Activated T-cell treated with anti-CD3 and anti-CD28 coated beads for 48 hours (primary cell): ENCODE measurements around the gene SLC6A11.

Experiments used
- DNase-seq: peaks from one replicate; pipeline ENCODE4 v3.0.0-alpha.2; 2020; ENCODE audit warnings: low read depth

Gene SLC6A11

DNA sequence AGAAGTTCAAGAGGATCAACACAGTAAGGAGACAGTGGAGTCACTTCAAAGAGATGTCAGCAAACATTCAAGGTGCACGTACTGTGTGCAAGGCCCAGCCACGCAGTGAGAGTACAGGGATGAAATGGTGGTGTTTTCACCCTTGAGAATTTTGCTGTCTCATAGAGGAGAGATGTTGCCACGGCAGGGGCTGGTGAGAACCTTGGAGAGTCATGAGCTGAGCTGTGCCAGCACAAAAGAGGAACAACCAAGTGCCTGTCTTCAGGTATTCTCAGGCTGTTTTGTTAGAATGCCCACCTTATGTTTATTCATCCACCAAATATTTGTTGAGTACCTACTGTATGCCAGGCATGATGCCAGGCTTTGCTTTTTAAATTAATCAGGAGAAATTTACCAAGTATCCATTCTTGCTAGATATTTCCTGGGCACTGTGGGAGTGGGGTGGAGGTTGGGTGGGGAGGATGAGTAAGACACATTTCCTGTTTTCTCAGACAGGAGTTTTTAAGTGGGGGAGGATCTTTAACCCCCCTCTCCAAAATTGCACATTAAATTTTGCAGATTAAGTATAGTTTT is 72.6 kb downstream of the SLC6A11 start:
- DNase-seq: no peak

DNA sequence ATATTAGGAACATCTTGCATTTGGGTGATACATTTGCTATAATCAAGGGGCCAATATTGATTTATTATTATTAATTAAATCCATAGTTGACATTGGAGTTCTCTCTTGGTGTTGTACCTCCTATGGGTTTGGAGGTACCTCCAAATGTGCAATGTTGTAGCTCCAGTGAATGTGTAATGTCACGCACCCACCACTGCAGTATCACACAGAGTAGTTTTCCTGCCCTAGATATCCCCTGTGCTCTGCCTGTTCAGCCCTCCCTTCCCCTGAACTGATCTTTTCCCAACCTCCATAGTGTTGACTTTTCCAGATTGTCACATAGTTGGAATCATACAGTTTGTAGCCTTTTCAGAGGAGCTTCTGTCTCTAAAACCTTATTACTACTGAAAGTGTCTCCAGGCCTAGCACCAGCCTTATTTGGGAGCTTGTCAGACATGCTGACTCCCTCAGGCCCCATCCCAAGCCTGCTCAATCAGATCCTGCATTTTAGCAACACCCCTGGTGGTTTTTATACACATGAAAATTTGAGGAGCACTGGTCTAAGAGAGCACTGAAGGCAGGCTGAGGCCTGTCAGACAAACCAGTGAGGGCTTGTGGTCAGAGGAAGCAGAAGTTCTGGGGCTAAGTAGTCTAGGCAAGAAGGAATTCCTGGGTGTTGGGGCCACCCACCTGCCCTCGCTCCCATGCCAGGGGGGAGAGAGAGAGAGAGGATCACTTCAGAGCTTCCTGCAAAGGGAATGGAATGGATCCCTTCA is 73.4 kb downstream of the SLC6A11 start:
- DNase-seq: no peak

GRCh38 chr3:10890665-10891064 is 74.6 kb downstream of the SLC6A11 start:
- DNase-seq: no peak

GRCh38 chr3:10892622-10893021 is 76.6 kb downstream of the SLC6A11 start:
- no peak for DNase-seq

DNA sequence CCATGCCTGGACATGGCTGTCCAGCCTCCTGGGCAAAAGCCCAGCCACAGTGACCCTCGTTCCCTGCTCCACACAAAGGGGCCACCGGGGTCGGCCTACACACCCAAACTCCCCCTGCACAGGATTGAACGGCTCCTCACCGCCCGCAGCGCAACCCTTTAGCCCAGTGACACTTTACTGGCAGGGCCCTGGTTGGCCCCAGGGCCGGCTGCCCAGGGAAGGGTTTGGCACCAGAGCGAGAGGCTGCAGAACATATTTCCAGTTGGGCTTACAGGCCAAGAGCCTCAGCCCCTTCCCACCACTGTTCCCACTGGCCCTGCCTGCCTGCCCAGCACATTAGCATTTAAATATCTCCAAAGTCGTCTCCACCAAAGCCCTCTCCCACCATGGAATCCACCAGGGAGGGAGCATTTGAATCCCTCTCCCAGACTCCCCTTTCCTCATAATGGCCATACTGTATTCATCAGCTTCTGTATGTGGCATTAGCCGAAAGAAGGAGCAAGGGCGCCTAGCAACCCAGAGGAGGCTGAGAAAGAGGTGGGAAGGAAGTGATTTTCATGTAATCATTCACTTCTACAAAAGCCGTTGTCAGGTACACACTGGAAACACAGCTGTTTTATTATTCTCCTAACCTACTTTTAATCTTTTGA is 85.4 kb downstream of the SLC6A11 start:
- DNase-seq: no peak

DNA sequence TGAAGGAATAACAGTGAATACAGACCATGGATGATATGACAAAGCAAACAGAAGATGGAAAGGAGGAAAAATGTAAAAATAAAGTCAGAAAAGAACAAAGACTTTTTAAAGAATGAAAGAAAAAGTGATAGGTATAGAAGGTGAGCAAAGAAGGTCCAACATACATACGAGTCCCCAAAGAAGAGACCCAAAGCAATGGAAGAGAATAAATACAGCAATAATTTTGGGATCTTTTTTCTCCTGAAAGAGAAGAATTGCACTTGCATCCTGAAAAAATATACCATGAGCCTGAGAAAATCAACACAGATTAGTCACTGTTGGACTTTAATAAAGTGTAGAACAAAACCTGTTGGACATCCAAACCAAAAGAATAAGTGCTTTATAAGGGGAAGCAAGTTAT is 91.2 kb downstream of the SLC6A11 start:
- DNase-seq: no peak

DNA sequence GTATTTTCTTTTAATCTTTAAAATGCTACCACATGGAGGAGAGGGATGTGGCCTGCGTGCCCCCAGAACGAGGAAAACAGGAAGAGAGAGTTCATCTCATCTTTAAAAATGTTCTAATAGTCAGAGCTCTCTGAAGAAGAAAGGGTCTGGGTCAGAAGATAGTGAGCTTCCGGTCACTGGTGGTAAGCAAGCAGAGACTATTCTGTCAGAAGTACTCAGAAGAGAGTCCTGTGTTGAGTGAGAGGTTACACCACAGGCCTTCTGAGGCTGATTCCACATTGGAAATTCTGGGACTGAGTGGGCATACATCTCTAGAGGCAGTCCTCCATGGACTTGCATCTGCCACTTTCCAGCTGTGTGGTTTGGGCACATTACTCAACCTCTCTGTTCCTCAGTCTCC is 94.3 kb downstream of the SLC6A11 start:
- no peak for DNase-seq

- DNase-seq: no peak
Observed at GRCh38 chr3:10911350-10912002, 95.4 kb downstream of the SLC6A11 start.

DNA sequence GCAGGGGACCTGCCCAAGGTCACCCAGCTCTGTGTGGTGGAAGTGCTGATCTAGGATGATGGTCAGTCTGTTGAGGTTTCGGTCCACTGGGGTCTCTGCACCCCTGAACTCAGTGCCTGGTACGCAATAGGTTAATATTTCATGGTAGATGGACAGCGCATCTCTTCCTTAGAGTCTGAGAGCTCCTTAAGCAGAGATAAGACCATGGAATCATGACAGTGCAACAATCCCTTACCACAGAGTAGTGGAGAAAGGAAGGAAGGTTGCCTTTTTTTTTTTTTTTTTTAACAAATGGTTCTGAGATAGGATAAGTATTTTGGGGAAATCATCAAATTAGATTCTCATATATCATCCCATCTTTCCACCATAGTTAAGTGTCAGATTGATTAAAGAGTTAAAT is 96.8 kb downstream of the SLC6A11 start:
- DNase-seq: no peak

DNA sequence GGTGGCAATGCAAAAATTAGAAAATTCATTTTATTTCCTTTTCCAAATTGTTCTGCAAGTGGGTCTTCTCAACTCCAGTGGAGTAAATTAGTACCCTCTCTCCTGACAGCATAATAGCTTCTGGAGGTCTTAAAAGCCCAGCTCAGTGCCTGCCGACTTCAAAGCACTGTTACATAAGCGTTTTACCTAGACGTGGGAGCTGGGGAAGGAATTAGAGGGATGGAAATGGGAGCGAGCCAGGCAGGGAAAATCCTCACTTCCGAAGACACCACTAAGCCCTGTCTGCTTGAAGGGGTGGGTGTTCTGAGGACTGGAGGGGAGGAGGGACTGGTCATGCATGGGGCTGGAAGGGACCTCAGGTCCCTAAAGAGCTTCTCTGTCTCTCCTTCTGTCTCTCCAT is 99.3 kb downstream of the SLC6A11 start:
- DNase-seq: no peak

DNA sequence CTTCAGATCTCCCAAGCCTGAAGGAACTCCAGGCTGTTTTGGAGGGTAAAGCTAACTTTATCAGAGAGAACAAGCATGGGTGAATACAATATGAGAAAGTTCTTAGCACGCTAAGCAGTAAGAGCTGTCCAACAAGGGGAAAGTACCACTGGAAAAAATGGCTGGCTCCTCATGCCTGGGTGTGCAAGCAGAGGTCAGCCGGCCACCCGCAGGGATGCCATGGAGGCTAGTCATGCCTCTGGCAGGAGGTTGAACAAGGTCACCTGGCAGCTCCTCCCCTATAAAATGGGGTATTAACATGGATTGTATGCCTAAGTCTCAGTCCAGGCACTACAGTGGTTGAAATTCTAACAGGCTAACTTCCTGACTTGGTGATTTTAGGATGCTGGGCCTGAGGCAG is 101.1 kb downstream of the SLC6A11 start:
- no peak for DNase-seq

DNA sequence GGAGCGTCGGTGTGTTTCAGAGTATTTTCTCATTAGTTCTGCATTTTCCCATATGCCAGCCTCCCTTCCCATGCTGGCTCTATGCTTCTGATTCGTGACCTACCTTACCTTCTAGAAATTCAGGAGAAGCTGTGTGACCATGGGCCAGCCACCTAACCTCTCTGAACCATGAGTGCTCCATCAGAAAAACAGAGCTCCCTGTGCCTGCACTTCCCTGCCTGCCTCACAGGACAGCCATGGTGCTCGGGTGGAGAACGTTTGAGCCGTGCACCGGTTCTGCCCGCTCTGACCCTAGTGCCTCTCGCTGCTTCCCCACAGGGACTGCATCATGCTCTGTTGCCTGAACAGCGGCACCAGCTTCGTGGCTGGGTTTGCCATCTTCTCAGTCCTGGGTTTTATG is 102.0 kb downstream of the SLC6A11 start:
- DNase-seq: no peak

- no peak for DNase-seq
Observed at GRCh38 chr3:10919636-10920035, 103.6 kb downstream of the SLC6A11 start.

- no peak for DNase-seq
Observed at GRCh38 chr3:10925436-10926255, 109.6 kb downstream of the SLC6A11 start.

DNA sequence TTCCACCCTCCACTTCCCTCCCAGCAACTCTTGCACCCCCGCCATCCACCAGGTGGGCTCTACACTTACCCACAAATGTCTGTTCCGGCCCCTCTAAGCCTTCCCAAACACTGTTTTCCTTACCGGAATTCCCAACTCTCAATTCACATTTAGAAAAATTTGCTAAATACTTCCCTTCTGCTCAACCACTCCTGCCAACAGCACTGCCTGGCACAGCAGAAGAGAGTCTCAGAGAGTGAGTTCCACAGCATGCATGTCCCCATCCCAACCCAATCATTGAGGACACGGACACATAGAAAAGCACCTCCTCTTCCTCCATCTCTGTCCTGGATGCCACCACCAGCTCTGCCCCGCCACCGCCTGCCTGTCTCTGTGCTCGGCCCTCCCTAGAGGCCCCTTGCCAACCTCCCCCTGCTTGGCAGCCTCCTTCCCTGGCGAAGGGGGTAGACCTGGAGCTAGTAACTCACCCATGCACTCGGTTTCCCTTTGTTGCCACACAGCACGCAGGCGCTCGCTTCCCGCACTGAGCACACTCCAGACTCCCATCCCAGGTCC is 110.3 kb downstream of the SLC6A11 start:
- no peak for DNase-seq

- no peak for DNase-seq
Observed at GRCh38 chr3:10926811-10927521, 110.9 kb downstream of the SLC6A11 start.

- DNase-seq: no peak
Observed at GRCh38 chr3:10927551-10927950, 111.5 kb downstream of the SLC6A11 start.

DNA sequence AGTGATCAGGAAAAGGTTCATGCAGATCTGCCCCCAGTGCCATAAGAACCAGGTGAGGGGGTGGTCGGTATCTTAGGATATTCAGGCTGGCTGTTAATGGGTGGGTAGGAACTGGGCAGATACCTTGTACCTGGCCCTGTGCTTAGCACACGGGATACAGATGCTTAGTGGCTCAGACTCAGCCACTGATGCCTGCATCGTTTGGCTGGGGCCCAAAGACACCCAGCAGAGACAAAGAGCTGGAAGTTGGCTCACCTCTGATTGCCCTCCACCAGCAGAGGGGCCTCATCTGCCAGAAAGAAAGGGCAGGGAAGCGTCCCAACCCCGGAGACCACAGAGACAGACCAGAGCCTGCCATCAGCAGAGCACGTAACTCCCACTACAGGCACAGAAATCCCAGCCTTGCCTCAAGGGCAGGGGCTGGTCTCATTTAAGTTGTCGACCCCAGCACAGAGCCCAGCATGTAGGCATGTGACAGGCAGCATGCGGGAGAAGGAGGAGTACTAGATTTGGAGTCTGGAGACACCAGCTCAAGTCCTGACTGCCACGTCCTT is 112.5 kb downstream of the SLC6A11 start:
- DNase-seq: no peak

- DNase-seq: no peak
Observed at GRCh38 chr3:10928961-10929471, 113.0 kb downstream of the SLC6A11 start.

- DNase-seq: no peak
Observed at GRCh38 chr3:10929978-10930665, 114.1 kb downstream of the SLC6A11 start.
